ENCODE results near the gene SKIC2.

- TF ChIP-seq CTCF (IDR thresholded peaks at IDR 0.05) = no peak
- TF ChIP-seq EP300 (IDR thresholded peaks at IDR 0.05) = no peak
- no peak for TF ChIP-seq POLR2AphosphoS5 (IDR thresholded peaks at IDR 0.05)
- no peak for TF ChIP-seq POLR2A (IDR thresholded peaks at IDR 0.05)
Observed at GRCh38 chr6:31928672-31928939, 30.4 kb upstream of the SKIC2 start.
